ENCODE measurements around the gene DPYSL5.

DNA sequence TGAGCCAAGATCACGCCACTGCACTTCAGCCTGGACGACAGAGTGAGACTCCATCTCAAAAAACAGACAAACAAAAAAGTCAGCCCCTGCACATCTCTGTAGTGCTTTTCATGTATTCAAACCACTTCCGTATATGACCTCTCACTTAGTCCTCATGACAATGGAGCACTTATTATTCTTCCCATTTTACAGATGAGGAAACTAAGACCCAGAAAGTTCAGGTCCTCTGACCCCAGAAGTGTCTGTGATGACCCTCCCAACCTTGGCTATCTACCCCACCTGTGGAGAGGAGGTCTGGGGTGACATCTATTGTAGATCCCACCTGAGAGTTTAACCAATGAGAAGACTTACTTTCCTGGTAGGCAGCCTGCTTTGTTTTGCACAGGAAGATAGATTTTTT, 100.9 kb downstream of the DPYSL5 start:
- TF ChIP-seq, protein P1, sequence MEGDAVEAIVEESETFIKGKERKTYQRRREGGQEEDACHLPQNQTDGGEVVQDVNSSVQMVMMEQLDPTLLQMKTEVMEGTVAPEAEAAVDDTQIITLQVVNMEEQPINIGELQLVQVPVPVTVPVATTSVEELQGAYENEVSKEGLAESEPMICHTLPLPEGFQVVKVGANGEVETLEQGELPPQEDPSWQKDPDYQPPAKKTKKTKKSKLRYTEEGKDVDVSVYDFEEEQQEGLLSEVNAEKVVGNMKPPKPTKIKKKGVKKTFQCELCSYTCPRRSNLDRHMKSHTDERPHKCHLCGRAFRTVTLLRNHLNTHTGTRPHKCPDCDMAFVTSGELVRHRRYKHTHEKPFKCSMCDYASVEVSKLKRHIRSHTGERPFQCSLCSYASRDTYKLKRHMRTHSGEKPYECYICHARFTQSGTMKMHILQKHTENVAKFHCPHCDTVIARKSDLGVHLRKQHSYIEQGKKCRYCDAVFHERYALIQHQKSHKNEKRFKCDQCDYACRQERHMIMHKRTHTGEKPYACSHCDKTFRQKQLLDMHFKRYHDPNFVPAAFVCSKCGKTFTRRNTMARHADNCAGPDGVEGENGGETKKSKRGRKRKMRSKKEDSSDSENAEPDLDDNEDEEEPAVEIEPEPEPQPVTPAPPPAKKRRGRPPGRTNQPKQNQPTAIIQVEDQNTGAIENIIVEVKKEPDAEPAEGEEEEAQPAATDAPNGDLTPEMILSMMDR (IDR thresholded peaks at IDR 0.05; ENCODE audit: poor library complexity, severe bottlenecking), result no peak
- TF ChIP-seq RAD21 (conservative IDR thresholded peaks at IDR 0.05), result no peak
- TF ChIP-seq SMC3 (conservative IDR thresholded peaks at IDR 0.05; ENCODE audit: poor library complexity), result no peak
- TF ChIP-seq, protein P2, sequence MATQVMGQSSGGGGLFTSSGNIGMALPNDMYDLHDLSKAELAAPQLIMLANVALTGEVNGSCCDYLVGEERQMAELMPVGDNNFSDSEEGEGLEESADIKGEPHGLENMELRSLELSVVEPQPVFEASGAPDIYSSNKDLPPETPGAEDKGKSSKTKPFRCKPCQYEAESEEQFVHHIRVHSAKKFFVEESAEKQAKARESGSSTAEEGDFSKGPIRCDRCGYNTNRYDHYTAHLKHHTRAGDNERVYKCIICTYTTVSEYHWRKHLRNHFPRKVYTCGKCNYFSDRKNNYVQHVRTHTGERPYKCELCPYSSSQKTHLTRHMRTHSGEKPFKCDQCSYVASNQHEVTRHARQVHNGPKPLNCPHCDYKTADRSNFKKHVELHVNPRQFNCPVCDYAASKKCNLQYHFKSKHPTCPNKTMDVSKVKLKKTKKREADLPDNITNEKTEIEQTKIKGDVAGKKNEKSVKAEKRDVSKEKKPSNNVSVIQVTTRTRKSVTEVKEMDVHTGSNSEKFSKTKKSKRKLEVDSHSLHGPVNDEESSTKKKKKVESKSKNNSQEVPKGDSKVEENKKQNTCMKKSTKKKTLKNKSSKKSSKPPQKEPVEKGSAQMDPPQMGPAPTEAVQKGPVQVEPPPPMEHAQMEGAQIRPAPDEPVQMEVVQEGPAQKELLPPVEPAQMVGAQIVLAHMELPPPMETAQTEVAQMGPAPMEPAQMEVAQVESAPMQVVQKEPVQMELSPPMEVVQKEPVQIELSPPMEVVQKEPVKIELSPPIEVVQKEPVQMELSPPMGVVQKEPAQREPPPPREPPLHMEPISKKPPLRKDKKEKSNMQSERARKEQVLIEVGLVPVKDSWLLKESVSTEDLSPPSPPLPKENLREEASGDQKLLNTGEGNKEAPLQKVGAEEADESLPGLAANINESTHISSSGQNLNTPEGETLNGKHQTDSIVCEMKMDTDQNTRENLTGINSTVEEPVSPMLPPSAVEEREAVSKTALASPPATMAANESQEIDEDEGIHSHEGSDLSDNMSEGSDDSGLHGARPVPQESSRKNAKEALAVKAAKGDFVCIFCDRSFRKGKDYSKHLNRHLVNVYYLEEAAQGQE (IDR thresholded peaks at IDR 0.05; ENCODE audit: borderline replicate concordance), result no peak

Data from neural cell (in vitro differentiated cells).